Ishikawa (cell line): ENCODE results near the gene SV2C.

Experiments used
- CEBPB ChIP-seq: IDR thresholded peaks from 2 replicates; pipeline ENCODE4 v1.6.1; 2012
- CREB1 ChIP-seq: IDR thresholded peaks from 2 replicates; pipeline ENCODE4 v1.6.1; 2012; ENCODE audit warnings: low read depth
- EGR1 ChIP-seq: IDR thresholded peaks from 2 replicates; pipeline ENCODE4 v1.6.1; 2012
- EP300 ChIP-seq: IDR thresholded peaks from 2 replicates; pipeline ENCODE4 v1.6.1; 2012; ENCODE audit warnings: borderline replicate concordance
- FOXM1 ChIP-seq: IDR thresholded peaks from 2 replicates; pipeline ENCODE4 v1.6.1; 2012; ENCODE audit warnings: low read depth, borderline replicate concordance
- NFIC ChIP-seq: IDR thresholded peaks from 2 replicates; pipeline ENCODE4 v1.6.1; 2012
- RAD21 ChIP-seq: IDR thresholded peaks from 2 replicates; pipeline ENCODE4 v1.6.1; 2012; ENCODE audit warnings: low read depth
- TAF1 ChIP-seq: IDR thresholded peaks from 2 replicates; pipeline ENCODE4 v1.6.1; 2012; ENCODE audit warnings: low read depth, mild to moderate bottlenecking
- TCF12 ChIP-seq: IDR thresholded peaks from 2 replicates; pipeline ENCODE4 v1.6.1; 2012; ENCODE audit warnings: low read depth
- TEAD4 ChIP-seq: IDR thresholded peaks from 2 replicates; pipeline ENCODE4 v1.6.1; 2012
- YY1 ChIP-seq: IDR thresholded peaks from 2 replicates; pipeline ENCODE4 v1.6.1; 2012; ENCODE audit warnings: low read depth
- TF ChIP-seq, protein P1 (sequence below): IDR thresholded peaks from 2 replicates; pipeline ENCODE4 v1.6.1; 2012; ENCODE audit warnings: low read depth, mild to moderate bottlenecking
- TF ChIP-seq, protein P2 (sequence below): IDR thresholded peaks from 2 replicates; pipeline ENCODE4 v1.6.1; 2012

- TF ChIP-seq TEAD4: no peak
- TF ChIP-seq, protein P1, sequence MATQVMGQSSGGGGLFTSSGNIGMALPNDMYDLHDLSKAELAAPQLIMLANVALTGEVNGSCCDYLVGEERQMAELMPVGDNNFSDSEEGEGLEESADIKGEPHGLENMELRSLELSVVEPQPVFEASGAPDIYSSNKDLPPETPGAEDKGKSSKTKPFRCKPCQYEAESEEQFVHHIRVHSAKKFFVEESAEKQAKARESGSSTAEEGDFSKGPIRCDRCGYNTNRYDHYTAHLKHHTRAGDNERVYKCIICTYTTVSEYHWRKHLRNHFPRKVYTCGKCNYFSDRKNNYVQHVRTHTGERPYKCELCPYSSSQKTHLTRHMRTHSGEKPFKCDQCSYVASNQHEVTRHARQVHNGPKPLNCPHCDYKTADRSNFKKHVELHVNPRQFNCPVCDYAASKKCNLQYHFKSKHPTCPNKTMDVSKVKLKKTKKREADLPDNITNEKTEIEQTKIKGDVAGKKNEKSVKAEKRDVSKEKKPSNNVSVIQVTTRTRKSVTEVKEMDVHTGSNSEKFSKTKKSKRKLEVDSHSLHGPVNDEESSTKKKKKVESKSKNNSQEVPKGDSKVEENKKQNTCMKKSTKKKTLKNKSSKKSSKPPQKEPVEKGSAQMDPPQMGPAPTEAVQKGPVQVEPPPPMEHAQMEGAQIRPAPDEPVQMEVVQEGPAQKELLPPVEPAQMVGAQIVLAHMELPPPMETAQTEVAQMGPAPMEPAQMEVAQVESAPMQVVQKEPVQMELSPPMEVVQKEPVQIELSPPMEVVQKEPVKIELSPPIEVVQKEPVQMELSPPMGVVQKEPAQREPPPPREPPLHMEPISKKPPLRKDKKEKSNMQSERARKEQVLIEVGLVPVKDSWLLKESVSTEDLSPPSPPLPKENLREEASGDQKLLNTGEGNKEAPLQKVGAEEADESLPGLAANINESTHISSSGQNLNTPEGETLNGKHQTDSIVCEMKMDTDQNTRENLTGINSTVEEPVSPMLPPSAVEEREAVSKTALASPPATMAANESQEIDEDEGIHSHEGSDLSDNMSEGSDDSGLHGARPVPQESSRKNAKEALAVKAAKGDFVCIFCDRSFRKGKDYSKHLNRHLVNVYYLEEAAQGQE: no peak
- TF ChIP-seq RAD21: no peak
- TF ChIP-seq TAF1: no peak
- no peak for TF ChIP-seq CREB1
- no peak for TF ChIP-seq CEBPB
- TF ChIP-seq, protein P2, sequence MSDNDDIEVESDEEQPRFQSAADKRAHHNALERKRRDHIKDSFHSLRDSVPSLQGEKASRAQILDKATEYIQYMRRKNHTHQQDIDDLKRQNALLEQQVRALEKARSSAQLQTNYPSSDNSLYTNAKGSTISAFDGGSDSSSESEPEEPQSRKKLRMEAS: no peak
- no peak for TF ChIP-seq EP300
- no peak for TF ChIP-seq EGR1
- TF ChIP-seq TCF12: no peak
- TF ChIP-seq FOXM1: no peak
- no peak for TF ChIP-seq NFIC
- TF ChIP-seq YY1: no peak
These were observed 211.4 kb downstream of the SV2C start for GRCh38 chr5:76294573-76294972.
